ENCODE data around the gene CPSF4L.
A peak's percentile ranks its signal among the peaks of the same experiment; 100 is the strongest.

The CPSF4L gene

DNA sequence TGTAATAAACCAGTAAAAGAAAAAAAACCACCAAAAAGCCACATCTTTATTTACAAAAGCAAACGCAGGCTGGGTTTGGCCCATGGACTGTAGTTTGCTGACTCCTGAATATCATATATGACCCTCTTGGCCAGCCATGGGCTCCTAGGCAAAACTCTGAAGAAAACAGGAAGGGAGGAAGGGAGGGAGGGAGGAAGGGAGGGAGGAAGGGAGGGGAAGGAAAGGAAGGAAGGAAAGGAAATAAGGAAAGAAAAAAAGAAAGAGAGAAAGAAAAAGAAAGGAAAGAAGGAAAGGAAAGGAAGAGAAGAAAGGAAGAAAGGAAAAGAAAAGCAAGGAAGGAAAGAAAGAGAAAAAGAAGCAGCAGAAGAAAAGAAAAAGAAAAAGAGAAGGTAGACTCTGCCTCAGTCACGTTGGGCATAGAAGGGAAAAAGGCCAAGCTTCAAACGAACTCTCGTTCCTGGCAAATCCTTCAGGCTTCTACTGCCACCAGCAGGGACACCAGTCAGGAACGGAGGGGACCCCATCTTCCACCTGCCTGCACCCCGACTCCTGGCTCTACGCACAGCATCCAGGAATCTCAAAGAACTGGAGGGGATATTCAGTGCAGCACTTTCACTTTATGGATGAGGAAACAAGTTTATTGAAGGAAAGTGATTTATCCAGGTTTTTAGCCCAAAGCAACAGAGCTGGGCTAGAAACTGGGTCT, 28.0 kb upstream of the CPSF4L start:
- no peak for DNase-seq (ENCODE audit: low read depth, low spot score)

DNA sequence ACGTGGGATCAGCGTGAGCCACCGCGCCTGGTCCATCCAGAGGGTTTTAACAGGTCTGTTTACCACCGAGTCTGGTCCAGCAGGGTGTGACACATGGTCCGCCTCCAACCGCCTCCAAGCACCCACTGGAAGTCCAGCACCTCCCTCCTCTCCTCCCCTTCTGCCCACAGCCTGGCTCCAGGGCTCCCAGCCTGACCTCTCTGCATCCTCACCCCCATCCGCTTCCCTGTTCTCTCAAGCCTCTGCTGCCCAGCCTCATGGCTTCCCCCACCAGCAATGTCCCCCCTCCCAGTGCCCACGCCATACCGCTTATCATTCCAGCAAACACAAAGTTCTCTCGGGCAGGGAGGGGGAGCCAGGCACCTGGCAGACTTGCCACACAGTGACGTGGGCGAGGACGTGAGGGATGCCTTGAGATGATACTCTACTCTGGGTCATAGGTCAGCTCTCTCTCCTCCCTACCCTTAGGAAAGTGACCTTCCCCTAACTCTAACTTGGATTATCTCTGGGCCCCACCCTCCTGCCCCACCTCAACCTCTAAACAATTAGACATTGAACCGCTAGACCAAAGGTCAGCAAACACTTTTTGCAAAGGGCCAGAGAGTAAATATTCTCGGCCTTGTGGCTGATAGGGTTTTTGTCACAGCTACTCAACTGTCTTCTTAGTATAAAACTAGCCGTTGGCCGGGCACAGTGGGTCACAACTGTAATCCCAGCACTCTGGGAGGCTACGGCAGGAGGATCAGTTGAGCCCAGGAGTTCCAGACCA, 27.0 kb upstream of the CPSF4L start:
- no peak for DNase-seq (ENCODE audit: low read depth, low spot score)

DNA sequence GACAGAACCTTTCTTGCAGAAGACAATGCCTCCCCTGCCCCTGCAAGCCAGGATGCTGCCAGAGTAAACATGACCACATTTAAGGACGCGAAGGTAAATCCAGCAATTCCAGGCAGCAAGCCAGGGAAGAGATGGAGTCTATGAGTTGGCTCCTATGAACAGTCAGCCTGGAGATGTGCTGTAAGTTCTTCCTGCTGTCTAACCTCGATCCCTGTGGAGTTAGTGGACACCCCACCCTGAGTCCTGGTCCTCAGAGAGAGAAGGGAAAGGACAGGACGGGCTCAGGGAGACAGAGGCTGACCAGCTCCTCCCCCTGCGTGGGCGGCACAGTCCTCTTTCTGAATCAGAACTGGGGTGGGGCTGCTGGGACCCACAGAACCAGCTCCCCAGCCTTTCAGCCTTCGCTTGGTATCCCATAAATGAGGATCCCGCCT, 25.2 kb upstream of the CPSF4L start:
- no peak for DNase-seq (ENCODE audit: low read depth, low spot score)

DNA sequence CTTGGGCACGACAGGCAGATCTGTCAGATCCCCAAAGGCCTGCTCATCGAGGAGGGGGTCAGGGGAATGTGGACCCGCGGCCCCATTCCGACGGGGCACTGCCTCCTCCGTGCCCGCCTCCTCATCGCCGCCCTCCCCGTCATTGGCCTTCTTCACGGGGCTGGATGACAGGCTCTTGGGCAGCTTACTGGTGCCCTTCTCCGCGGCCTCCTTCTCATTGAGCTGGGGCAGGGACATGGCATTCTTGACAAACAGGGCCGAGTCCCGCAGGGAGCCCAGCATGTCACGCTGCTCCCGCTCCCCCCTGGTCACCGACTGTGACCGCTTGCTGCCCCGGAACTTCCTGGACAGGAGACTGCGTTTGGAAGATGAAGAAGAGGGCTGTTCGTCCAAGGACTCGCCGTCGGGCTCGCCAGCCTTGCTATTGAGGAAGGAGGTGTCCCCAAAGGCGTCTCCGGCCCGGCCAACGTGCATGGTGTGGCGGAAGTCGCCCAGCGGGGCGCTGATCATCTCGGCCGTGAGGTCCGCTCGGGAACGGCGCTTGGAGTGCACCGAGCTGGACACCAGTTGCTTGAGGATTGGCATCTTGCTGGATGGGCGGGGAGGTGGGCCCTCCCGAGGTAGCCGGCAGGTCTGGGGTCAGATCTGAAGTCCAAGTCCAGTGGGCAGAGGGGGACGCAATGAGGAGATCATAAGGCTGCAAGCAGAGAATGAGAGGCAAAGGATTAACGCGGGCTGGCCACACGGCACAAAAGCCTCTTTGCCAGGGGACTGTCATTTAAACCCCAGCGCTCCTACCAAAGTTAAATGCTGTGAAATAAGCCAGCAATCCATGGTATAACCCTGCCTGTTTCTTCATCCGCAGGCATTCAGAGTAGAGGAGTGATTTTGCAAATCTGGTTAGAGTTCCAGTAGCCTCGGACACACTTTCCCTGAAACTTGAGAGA, 24.5 kb upstream of the CPSF4L start:
- no peak for DNase-seq (ENCODE audit: low read depth, low spot score)

DNA sequence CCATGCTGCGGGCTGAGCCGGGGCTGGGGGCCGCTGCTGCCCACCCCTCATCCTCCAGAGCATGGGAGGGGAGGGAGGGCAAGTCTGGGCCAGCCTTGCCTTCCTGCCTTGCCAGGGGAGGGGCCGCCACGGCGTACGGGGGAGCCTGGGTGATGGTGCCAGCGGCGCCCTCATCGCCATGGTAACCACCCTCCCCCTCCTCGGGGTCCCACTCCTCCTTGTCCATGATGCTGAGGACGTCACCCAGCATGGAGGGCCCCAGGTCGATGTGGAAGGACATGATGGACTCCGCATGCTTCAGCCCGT, 23.9 kb upstream of the CPSF4L start:
- no peak for DNase-seq (ENCODE audit: low read depth, low spot score)

DNA sequence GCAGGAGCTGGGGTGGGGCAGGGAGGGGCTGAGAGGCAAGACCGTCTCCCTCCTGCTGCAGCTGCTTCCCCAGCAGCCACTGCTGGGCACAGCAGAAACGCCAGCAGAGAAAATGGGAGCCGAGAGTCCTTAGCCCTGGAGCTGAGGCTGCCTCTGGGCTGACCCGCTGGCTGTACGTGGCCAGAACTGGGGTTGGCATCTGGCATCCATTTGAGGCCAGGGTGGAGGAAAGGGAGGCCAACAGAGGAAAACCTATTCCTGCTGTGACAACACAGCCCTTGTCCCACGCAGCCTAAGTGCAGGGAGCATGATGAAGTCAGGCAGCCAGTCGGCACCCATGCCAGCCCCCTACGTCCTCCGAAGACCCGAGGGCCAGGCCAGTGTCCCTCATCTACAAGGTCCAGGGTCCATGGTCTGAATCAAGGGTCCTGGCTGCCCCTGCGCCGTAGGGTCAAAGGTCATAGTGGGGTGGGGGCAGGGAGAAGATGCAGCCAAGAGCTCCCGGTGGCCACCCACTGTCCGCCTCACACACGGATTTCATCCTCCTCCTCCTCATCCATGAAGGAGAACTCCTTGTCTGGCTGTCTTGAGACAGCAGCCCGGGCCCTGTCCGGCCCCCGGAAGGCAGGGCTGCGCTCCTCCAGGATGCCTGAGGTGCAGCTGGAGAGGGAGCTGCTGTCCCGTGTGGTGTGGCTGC, 23.4 kb upstream of the CPSF4L start:
- DNase-seq (ENCODE audit: low read depth, low spot score): no peak

DNA sequence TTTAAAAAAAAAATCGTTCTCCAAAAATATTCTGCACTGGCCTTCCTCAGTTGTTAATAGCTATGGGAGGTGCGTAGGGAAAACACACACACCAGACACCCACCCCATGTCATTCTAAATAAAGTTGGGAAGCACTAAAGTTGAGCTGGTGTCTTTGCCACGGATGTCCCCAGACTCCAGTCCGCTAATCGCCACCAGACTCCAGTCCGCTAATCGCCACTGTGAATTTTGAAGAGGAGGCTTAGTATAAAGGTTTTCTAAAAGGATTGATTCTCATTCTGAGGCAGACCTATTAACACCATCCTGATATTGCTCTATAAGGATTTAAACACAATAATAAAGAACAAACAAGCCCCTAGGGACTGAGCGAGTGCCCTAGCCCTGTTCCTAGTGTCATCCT, 22.7 kb upstream of the CPSF4L start:
- no peak for DNase-seq (ENCODE audit: low read depth, low spot score)

DNA sequence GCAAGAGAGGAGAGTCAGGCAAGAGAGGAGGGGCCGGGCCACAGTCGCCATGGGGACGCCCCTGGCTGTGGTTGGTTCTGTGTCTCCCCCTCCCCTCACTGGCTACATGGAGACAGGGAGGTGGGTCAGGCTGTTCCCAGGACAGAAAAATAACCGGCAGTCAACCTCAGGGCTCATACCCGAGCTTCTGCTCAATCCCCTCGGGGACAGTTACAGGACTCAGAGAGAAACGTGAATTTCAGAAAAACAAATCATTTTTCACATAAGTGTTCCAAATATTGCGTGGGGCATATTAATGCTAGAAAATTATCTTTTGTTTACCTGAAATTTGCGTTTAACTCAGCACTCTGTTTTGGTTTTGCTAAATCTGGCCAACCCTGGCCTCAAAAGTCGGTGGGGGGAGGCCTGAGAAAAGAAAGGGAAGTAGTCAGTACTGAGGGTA, 22.2 kb upstream of the CPSF4L start:
- peak; percentile 90 for DNase-seq (ENCODE audit: low read depth, low spot score)

DNA sequence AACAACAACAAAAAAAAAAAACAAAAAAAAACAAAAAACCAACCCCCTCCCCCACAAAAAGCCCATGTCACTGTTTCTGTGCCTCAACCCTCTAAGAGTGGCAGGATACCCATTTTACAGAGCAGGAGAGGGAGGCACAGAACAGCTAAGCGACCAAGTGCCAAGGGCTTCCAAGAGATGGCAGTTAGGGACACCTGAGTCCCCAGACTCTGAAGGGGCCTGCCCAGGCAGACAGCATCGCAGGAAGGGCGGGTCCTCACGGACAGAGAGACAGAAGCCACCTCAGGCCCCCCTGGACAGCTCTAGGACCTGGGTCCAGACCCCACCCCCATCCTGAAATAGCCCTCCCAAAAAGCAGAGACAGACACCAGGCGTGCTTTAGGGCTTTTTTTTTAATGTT, 21.6 kb upstream of the CPSF4L start:
- no peak for DNase-seq (ENCODE audit: low read depth, low spot score)

DNA sequence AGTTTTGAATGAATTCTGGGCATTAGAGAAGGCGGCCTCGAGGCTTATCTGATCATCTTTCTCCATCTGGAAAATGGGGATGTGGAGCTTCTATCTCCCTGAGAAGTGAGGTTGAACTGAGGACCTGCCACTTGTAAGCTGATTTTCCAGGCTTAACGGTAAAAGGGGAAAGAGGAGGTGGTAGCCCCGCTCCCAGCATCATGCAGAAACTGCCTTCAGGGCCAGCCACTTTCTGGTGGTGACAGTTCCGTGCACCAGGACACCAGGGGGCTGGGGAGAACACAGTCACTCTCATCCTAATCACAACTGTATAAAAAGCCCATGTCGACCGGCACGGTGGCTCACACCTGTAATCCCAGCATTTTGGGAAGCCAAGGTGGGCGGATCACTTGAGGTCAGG, 20.9 kb upstream of the CPSF4L start:
- DNase-seq (ENCODE audit: low read depth, low spot score): no peak

DNA sequence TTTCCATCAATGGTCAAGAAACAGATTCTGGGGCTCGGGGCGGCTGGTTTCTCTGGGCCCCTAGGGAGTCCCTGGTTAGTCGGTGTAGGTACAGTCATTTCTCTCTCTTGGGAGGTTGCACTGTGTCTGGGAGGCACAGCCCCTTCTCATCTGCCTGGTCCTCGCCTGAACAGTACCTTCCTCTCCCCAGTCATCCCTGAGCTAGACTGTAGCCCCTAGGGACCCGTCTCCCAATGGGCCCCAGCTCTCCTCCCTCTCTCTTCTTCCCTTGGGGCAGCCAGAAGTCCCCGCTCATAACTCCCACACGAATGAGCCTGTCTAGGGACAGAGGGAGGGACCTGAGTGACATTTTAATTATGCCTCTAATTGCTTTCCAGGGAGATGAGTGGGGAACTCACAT, 20.2 kb upstream of the CPSF4L start:
- no peak for DNase-seq (ENCODE audit: low read depth, low spot score)

DNA sequence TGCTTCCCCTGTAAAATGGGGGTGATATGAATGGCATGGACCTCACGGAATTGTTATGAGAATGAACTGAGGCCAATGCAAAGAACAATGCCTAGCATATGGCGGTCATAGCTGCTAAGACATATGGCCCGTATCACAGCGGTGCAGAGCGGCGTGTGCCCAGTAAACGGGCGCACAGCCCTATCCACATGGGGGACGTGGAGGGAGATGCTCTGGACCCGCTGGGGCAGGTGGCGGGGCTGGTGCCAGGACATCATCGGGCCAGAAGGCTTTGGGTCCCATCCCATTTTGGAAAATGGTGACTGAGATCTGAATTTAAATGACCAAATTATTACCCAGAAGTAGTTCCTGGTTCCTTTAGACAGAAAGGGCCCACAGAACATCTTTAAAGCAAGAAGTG, 18.5 kb upstream of the CPSF4L start:
- no peak for DNase-seq (ENCODE audit: low read depth, low spot score)

DNA sequence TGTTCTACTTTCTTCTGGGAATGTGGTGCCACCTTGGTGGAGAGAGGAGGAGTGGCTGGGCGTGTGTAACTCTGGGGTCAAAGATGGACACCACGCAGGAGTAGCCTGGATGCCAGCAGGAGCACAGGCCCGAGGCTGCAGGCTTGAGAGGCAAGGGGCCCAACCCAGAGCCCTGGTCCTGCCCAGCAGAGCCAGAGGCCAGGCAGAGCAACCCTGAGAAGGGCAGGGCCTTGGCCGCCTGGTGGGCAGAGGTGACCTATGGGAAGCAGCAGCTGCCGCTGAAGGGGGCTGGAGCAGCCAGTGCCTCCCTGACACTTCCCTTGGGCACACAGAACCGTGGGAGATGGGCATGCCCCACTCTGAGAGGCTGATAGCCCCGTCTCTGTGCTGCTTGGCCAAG, 18.0 kb upstream of the CPSF4L start:
- no peak for DNase-seq (ENCODE audit: low read depth, low spot score)

DNA sequence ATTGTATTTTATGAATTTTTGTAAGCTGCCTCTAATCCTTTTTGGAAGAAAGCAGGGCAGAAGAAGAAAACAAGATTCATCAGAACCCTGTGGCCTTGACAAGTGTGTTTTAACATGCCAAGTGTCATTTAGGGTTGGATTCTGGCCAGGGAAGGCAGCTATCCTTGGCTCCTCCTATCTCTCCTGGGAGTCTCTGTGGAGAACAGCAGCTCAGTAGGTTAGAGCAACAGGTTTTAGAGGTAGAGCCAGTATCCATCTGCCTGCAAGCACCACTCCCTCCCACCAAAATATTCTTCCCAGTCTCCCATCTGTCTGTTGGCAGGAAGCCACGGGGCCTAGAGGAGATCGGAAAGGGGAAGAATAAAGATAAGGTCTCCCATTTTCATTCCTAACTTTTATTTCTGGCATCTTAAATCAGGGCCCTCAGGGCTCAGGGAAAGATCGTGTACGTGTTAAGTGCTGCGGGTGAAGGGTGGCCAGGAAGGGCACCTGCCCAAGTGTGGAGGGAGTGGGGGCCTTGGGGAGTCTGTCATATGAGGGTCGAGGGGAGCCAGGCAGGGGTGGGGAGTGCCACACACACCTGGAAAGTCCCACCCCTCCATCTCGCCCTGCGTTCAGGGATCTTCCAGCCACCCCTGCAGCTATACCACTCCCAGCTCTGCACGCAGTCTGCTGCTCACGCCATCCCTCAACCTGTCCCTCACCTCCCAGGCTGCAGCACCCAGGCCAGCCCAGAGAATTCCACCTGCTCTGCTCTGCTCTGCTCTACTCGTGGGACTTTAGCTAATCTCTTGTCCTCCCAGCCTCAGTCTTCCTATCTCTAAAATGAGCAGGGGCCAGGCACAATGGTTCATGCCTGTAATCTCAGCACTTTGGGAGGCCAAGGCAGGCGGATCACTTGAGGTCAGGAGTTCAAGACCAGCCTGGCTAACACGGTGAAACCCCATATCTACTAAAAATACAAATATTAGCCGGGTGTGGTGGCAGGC, 17.1 kb upstream of the CPSF4L start:
- no peak for DNase-seq (ENCODE audit: low read depth, low spot score)

DNA sequence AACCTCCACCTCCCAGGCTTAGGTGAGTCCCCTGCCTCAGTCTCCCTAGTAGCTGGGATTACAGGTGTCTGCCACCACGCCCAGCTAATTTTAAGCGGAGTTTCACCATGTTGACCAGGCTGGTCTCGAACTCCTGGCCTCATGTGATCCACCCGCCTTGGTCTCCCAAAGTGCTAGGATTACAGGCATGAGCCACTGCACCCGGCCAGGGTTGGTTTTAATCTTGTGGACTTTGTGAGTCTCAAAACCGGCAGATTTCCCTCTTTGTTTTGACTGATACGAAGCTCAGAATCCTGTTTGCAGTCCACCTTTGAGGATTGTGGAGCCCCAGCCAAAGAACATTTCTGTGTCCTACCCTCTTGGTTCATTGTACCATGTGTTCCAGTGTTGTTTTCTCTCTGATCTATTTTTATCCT, 16.4 kb upstream of the CPSF4L start:
- no peak for DNase-seq (ENCODE audit: low read depth, low spot score)

DNA sequence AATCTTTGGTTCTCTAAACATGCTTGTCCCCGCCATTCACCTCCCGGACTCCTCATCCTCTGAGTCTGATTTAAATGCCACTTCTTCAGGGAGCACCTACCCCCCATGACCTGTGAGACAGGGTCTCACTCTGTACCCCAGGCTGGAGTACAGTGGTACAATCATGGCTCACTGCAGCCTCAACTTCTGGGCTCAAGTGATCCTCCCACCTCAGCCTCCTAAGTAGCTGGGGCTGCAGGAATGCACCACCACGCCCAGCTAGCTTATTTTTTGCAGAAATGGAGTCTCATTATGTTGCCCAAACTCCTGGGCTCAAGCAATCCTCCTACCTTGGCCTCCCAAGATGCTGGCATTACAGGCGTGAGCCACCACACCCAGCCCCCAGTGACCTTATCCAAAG, 12.8 kb upstream of the CPSF4L start:
- DNase-seq (ENCODE audit: low read depth, low spot score): no peak

DNA sequence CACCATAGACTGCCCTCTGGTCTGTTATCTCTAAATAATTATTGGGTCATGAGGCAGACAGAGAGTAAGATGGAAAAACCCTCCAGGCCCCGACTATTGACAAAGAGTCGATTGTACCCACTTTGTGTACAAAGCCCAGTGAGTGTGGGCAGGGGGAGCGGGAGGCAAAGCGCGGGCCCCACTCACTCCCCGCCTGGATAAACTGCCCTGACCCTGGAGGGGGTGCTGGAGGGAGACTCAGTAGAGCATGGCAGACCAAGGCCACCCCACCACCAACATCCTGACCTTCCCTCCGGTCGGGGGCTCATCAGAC, 11.2 kb upstream of the CPSF4L start:
- DNase-seq (ENCODE audit: low read depth, low spot score): no peak

DNA sequence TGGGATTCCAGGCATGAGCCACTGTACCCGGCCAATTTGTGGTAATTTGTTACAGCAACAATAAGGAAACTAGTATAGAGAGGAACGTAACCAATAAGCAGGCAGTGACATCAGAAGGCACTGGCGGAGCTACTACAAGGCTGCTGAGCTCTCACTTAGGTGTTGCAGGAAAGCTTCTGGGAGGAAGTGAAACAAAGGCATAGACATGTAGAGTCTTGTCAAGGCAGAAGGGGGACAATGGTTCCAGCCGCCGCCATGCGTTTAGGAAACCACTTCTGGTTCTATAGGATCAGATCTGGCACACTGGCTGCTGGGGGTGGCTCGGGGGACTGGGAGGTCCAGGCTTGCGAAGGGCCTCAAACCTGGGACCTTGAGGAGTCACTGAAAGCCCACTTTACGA, 9.4 kb upstream of the CPSF4L start:
- DNase-seq (ENCODE audit: low read depth, low spot score): no peak

DNA sequence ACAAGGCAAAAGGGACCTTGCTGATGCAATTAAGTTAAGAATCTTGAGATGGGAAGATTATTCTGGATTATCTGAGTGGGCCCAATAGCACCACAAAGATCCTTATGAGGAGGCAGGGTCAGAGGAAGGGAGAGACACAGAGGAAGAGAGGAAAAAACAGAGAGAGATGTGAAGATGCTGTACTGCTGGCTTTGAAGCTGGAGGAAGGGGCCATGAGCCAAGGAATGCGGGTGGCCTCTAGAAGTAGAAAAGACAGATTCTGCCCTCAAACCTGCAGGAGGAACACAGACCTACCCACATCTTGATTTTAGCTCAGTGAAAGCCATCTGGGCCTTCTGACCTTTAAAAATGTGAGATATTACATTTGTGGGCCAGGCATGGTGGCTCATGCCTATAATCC, 8.1 kb upstream of the CPSF4L start:
- DNase-seq (ENCODE audit: low read depth, low spot score): no peak

DNA sequence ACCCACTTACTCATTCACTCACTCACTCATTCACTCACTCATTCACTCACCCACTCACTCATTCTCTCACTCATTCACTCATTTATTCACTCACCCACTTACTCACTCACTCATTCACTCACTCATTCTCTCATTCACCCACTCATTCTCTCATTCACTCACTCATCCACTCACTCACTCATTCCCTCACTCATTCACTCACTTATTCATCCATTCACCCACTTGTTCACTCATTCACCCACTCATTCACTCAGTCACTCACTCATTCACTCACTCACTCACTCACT, 7.6 kb upstream of the CPSF4L start:
- no peak for DNase-seq (ENCODE audit: low read depth, low spot score)
